Breast epithelium (tissue), 3 donors: ENCODE measurements around the gene PTPRG.

Experiments used
- CTCF ChIP-seq, 3 donors: fragments of 450-650 bp; IDR thresholded peaks; one replicate each; pipeline ENCODE4 v1.5.1; 2016 to 2017; ENCODE audit warnings: antibody characterized with exemption in 3 of 3, mild to moderate bottlenecking in 3 of 3, moderate library complexity in 3 of 3
- POLR2A ChIP-seq: fragments of 450-650 bp; IDR thresholded peaks from one replicate; pipeline ENCODE4 v1.6.1; 2016; ENCODE audit warnings: antibody characterized with exemption, mild to moderate bottlenecking, moderate library complexity

GRCh38 chr3:61545716-61546115 lies 15.7 kb upstream of the PTPRG start:
- TF ChIP-seq POLR2A (no peak), CTCF (IDR thresholded peaks at IDR 0.05) (no peak)
